Progenitor cell of endocrine pancreas (in vitro differentiated cells): ENCODE data around the gene SRCAP. TPM values are rescaled to one million over a fixed set of nuclear protein-coding genes. Genes with fewer than 3 reads are reported as not detected.
A peak's percentile ranks its signal among the peaks of the same experiment; 100 is the strongest.

Experiments
- DNase-seq: peaks from one replicate; pipeline ENCODE4 v3.0.0; 2021; ENCODE audit warnings: low spot score; ENCODE audit not compliant: unreplicated experiment
- H3K27ac Mint-ChIP-seq: 2 replicates; pipeline ENCODE4 v1.8.0; 2021; ENCODE audit warnings: mild to moderate bottlenecking, moderate library complexity, mixed read lengths
- H3K27me3 Mint-ChIP-seq: 2 replicates; pipeline ENCODE4 v1.8.0; 2021; ENCODE audit warnings: mixed read lengths
- H3K36me3 Mint-ChIP-seq: 2 replicates; pipeline ENCODE4 v1.8.0; 2022; ENCODE audit warnings: mixed read lengths; ENCODE audit not compliant: insufficient read depth
- H3K4me1 Mint-ChIP-seq: 2 replicates; pipeline ENCODE4 v1.8.0; 2021; ENCODE audit warnings: low read depth, mixed read lengths
- H3K4me3 Mint-ChIP-seq: 2 replicates; pipeline ENCODE4 v1.8.0; 2021; ENCODE audit warnings: low read depth, mild to moderate bottlenecking, moderate library complexity, mixed read lengths
- H3K9me3 Mint-ChIP-seq: 2 replicates; pipeline ENCODE4 v1.8.0; 2021; ENCODE audit warnings: low read depth, mixed read lengths
- CTCF ChIP-seq: fragments of 200-600 bp; sonication (generic); IDR thresholded peaks from one replicate; pipeline ENCODE4 v1.5.0; 2021; ENCODE audit warnings: antibody characterized with exemption, mild to moderate bottlenecking; ENCODE audit not compliant: unreplicated experiment
- total RNA-seq: library from RNA; stranded (reverse); gene quantifications from 2 replicates; pipeline ENCODE4 v1.2.1, GENCODE V29; 2021

The SRCAP gene
- total RNA-seq, 1 donor from 2014 or later, result 104 TPM

GRCh38 chr16:30656974-30657865 is 41.8 kb upstream of the SRCAP start:
- no peak for DNase-seq
- H3K4me1 Mint-ChIP-seq, result peaks cover 19% of the 10 kb centered on the region
- TF ChIP-seq CTCF, result no peak
- no peaks in the 10 kb centered on the region for H3K9me3 Mint-ChIP-seq
- peak overlapping the region; percentile 73 for H3K4me3 Mint-ChIP-seq
- H3K27ac Mint-ChIP-seq, result peak overlapping the region; percentile 84
- H3K36me3 Mint-ChIP-seq, result peaks cover 16% of the 10 kb centered on the region
- H3K27me3 Mint-ChIP-seq, result no peaks in the 10 kb centered on the region

- H3K4me1 Mint-ChIP-seq, result peaks cover 16% of the 10 kb centered on the region
- no peaks in the 10 kb centered on the region for H3K27me3 Mint-ChIP-seq
- peak; percentile 99 for DNase-seq
- no peaks in the 10 kb centered on the region for H3K9me3 Mint-ChIP-seq
- peaks cover 15% of the 10 kb centered on the region for H3K36me3 Mint-ChIP-seq
- H3K27ac Mint-ChIP-seq, result peak within 1 kb of the TSS; percentile 100
- peak; percentile 90 for TF ChIP-seq CTCF
- peak within 1 kb of the TSS; percentile 98 for H3K4me3 Mint-ChIP-seq
Observed at GRCh38 chr16:30657866-30658730, 40.9 kb upstream of the SRCAP start, which contains the start of gene FBRS. Gene FBRS (plus strand): TSS chr16:30658431. CDS start chr16:30659519, 1,088 bp downstream.

DNA sequence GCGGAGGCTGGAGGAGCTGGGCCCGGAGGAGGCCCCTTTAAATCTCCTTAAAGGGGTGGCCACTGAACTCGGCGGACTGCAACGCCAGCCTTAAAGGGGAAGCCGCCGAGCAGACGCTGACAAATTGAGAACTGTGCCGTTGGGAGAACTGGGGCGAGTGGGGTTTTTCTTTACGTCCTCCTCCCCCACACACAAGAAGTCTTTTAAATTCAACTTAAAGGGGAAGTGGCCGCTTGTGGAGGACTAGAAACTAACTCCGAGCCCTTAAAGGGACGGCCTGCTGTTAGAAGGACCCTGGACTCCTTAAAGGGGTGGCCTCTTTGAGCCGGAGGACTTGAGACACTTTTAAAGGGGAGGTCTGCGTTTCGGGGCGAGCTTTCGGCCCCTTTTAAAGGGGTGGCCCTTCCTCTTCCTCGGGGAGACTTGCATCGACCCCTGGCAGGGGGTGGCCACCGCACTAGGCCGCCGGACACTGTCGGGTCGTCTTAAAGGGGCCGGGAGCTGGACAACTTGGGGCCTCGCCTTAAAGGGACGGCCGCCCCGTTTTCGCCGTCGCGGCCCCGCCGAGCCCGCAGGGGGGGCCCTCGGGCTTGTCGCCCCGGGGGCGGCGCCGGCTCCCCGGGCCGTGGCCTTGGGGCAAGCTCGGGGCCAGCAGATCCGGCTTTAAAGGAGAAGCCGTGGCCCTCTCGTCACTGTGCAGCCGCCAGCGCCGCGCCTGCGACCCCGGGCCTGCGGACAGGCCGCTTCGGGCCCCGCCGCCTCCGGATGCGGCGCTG is 40.1 kb upstream of the SRCAP start:
- no peak for TF ChIP-seq CTCF
- no peaks in the 10 kb centered on the region for H3K27me3 Mint-ChIP-seq
- H3K9me3 Mint-ChIP-seq, result no peaks in the 10 kb centered on the region
- DNase-seq, result peak; percentile 62
- H3K27ac Mint-ChIP-seq, result peak overlapping the region; percentile 100
- peaks cover 21% of the 10 kb centered on the region for H3K36me3 Mint-ChIP-seq
- H3K4me3 Mint-ChIP-seq, result peak overlapping the region; percentile 98
- peaks cover 16% of the 10 kb centered on the region for H3K4me1 Mint-ChIP-seq

DNA sequence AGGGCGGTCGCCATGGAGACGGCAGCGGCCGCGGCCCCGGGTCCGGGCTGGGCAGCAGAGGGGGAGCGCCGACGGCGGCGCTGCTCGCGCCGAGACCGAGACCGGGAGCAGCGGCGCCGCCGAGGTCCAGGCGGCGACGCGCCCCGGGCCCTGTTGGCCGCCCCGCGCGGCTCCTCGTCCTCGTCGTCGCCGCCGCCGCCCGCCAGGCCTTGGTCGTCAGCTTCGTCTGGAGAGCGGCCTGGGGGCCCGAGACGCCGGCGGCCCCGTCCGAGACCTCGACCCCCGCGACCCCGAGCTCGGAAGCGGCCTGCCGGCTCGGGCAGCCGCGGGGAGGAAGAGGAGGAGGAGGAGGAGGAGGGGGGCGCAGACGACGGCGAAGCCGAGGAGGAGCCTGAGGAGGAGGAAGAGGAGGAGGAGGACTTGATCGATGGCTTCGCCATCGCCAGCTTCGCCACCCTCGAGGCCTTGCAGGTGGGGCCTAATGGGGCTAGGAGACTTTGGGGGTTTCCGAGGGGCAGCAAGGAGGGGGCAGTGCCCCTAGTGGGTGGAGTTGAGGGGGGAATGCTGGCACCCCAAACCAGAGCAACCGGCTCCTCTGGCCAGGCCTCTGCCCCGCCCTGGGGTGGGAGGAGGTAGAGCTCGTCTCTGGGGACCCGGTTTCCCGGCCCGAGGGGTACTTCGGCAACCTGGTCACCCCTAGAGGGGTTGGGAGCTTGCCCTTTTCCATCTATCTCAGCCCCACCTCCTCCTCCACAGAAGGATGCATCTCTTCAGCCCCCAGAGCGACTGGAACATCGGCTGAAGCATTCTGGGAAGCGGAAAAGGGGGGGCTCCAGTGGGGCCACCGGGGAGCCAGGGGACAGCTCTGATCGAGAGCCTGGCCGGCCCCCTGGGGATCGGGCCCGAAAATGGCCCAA is 39.2 kb upstream of the SRCAP start:
- H3K9me3 Mint-ChIP-seq, result no peaks in the 10 kb centered on the region
- no peak for DNase-seq
- no peak overlapping the region for H3K27ac Mint-ChIP-seq
- H3K4me3 Mint-ChIP-seq, result peak overlapping the region; percentile 75
- H3K36me3 Mint-ChIP-seq, result peaks cover 19% of the 10 kb centered on the region
- H3K27me3 Mint-ChIP-seq, result no peaks in the 10 kb centered on the region
- peak; percentile 21 for TF ChIP-seq CTCF
- peaks cover 16% of the 10 kb centered on the region for H3K4me1 Mint-ChIP-seq
